Upper lobe of left lung (tissue), 6 donors: Measurements from ENCODE around the gene AHI1. TPM values are rescaled to one million over a fixed set of nuclear protein-coding genes. Genes with fewer than 3 reads are reported as not detected.

Experiments used
- ATAC-seq, 2 donors: fragments of 200-7000 bp; cut with Tn5 transposase; one replicate each; pipeline ENCODE4 v1.9.1; 2022; ENCODE audit warnings: mild to moderate bottlenecking in 2 of 2, moderate library complexity in 2 of 2; ENCODE audit not compliant: low FRiP score in 2 of 2
- DNase-seq, 2 donors: peaks; one replicate each; pipeline ENCODE4 v3.0.0-alpha.2; 2019 to 2020
- H3K27ac ChIP-seq, 4 donors: fragments of 200-600 bp; sonication (generic); one replicate each; pipeline ENCODE4 v1.5.1; 2016 to 2019
- H3K27me3 ChIP-seq, 4 donors: fragments of 200-600 bp; sonication (generic); one replicate each; pipeline ENCODE4 v1.5.1; 2017 to 2019
- H3K36me3 ChIP-seq, 4 donors: fragments of 200-600 bp; sonication (generic); one replicate each; pipeline ENCODE4 v1.5.1; 2016 to 2019
- H3K4me1 ChIP-seq, 4 donors: fragments of 200-600 bp; sonication (generic); one replicate each; pipeline ENCODE4 v1.5.1; 2018 to 2019
- H3K4me3 ChIP-seq, 4 donors: fragments of 200-600 bp; sonication (generic); one replicate each; pipeline ENCODE4 v1.5.1; 2017 to 2019; ENCODE audit warnings: mild to moderate bottlenecking in 2 of 4, moderate library complexity in 1 of 4
- H3K9me3 ChIP-seq, 4 donors: fragments of 200-600 bp; sonication (generic); one replicate each; pipeline ENCODE4 v1.5.1; 2018 to 2019
- CTCF ChIP-seq, 6 experiments: fragments of 450-650 bp in 4 of 6; fragments of 200-600 bp in 2 of 6; sonication (generic) in 2 of 6; IDR thresholded peaks; one replicate each; pipeline ENCODE4 v1.5.1; 2016 to 2019; ENCODE audit warnings: antibody characterized with exemption in 6 of 6
- EP300 ChIP-seq, 4 donors: sonication (generic); formaldehyde crosslinking; IDR thresholded peaks; one replicate each; pipeline ENCODE4 v1.5.1; 2017; ENCODE audit warnings: antibody characterized with exemption in 4 of 4, control low read depth in 2 of 4
- POLR2A ChIP-seq, 4 donors: fragments of 450-650 bp; IDR thresholded peaks; one replicate each; pipeline ENCODE4 v1.5.1; 2016 to 2017; ENCODE audit warnings: antibody characterized with exemption in 4 of 4, mild to moderate bottlenecking in 2 of 4
- POLR2AphosphoS5 ChIP-seq, 2 donors: sonication (generic); formaldehyde crosslinking; IDR thresholded peaks; one replicate each; pipeline ENCODE4 v1.5.1; 2017; ENCODE audit warnings: antibody characterized with exemption in 2 of 2
- WGBS, 2 donors: methylation state at CpG; one replicate each; pipeline ENCODE4 v1.1.5; 2017 to 2018; 5-methylcytosine and 5-hydroxymethylcytosine counted together
- total RNA-seq, 6 donors: library from RNA; depleted of rRNA in 4 of 6; stranded (reverse); fragments of >200 nt in 4 of 6; gene quantifications; one replicate each; pipeline versions ENCODE4 v1.1.0 to v1.2.1, GENCODE V29; 2016 to 2021
- donor health status: DM: no; HTN: no; CAD: no; lungs with moderate emphysema.
- donor health status: DM: no; HTN: yes; CAD: no; lungs with severe emphysema.

Gene AHI1
- total RNA-seq, 6 donors from 2014 or later: 17.1 to 57.6 (median 40.3) TPM

GRCh38 chr6:135322427-135323201 is 174.9 kb downstream of the AHI1 start:
- H3K4me3 ChIP-seq: no peak overlapping the region
- no peak overlapping the region for H3K27ac ChIP-seq
- WGBS, 2 donors: 59 to 64% methylated on average over 3 of the region's 3 CpGs
- DNase-seq: no peak
- H3K4me1 ChIP-seq: no peaks in the 10 kb centered on the region
- H3K27me3 ChIP-seq: no peaks in the 10 kb centered on the region
- TF ChIP-seq CTCF (IDR thresholded peaks at IDR 0.05): no peak
- no peak for TF ChIP-seq POLR2A (IDR thresholded peaks at IDR 0.05)
- no peak for TF ChIP-seq POLR2AphosphoS5 (IDR thresholded peaks at IDR 0.05)
- no peak for TF ChIP-seq EP300 (IDR thresholded peaks at IDR 0.05)
- H3K9me3 ChIP-seq: no peaks in the 10 kb centered on the region
- no peak for ATAC-seq
- H3K36me3 ChIP-seq: no peaks in the 10 kb centered on the region

GRCh38 chr6:135320721-135321621 is 176.6 kb downstream of the AHI1 start:
- 81 to 86% methylated on average over 8 of the region's 8 CpGs for WGBS, 2 donors
- H3K9me3 ChIP-seq: no peaks in the 10 kb centered on the region
- H3K4me3 ChIP-seq: no peak overlapping the region
- no peaks in the 10 kb centered on the region for H3K27me3 ChIP-seq
- no peak overlapping the region for H3K27ac ChIP-seq
- DNase-seq: no peak
- no peak for ATAC-seq
- TF ChIP-seq POLR2A (IDR thresholded peaks at IDR 0.05) (no peak), POLR2AphosphoS5 (IDR thresholded peaks at IDR 0.05) (no peak), CTCF (IDR thresholded peaks at IDR 0.05) (no peak), EP300 (IDR thresholded peaks at IDR 0.05) (no peak)
- H3K4me1 ChIP-seq: no peaks in the 10 kb centered on the region
- H3K36me3 ChIP-seq: no peaks in the 10 kb centered on the region

GRCh38 chr6:135319819-135320218 is 177.7 kb downstream of the AHI1 start:
- ATAC-seq (no peak), DNase-seq (no peak)
- no peak for TF ChIP-seq EP300 (IDR thresholded peaks at IDR 0.05)
- TF ChIP-seq CTCF (IDR thresholded peaks at IDR 0.05): no peak
- no peak for TF ChIP-seq POLR2A (IDR thresholded peaks at IDR 0.05)
- TF ChIP-seq POLR2AphosphoS5 (IDR thresholded peaks at IDR 0.05): no peak
- Histone ChIP-seq H3K4me1 (no peaks in the 10 kb centered on the region), H3K27ac (no peak overlapping the region), H3K27me3 (no peaks in the 10 kb centered on the region), H3K4me3 (no peak overlapping the region), H3K36me3 (no peaks in the 10 kb centered on the region), H3K9me3 (no peaks in the 10 kb centered on the region)
- WGBS, 2 donors: 68 to 89% methylated on average over 2 of the region's 2 CpGs

- H3K27ac ChIP-seq: no peak overlapping the region
- no peaks in the 10 kb centered on the region for H3K27me3 ChIP-seq
- H3K4me3 ChIP-seq: no peak overlapping the region
- ATAC-seq (no peak), DNase-seq (no peak)
- H3K4me1 ChIP-seq: no peaks in the 10 kb centered on the region
- H3K9me3 ChIP-seq: no peaks in the 10 kb centered on the region
- H3K36me3 ChIP-seq: peaks cover 0 to 2% (median 0%) of the 10 kb centered on the region in 4 donors
- 96 to 98% methylated on average over 8 of the region's 8 CpGs for WGBS, 2 donors
- TF ChIP-seq POLR2AphosphoS5 (IDR thresholded peaks at IDR 0.05) (no peak), EP300 (IDR thresholded peaks at IDR 0.05) (no peak), POLR2A (IDR thresholded peaks at IDR 0.05) (no peak), CTCF (IDR thresholded peaks at IDR 0.05) (no peak)
Observed at GRCh38 chr6:135318738-135319469, 178.6 kb downstream of the AHI1 start.
